ENCODE results near the gene GJB5.
"Not testable (repeated sequence)": the region's sequence is repeated elsewhere in the genome, so short reads cannot be mapped to it uniquely, and the experiment has no call there.

Gene GJB5

GRCh38 chr1:34754964-34755637 is at the start of gene GJB5:
GJB5 (plus strand) TSS chr1:34755047; CDS start chr1:34757331, 2,284 bp downstream.
- no peak for DNase-seq (ENCODE audit: low spot score)

- no peak for DNase-seq (ENCODE audit: low spot score)
Observed at GRCh38 chr1:34705077-34705476, 49.8 kb upstream of the GJB5 start.

- no peak for DNase-seq (ENCODE audit: low spot score)
Observed at GRCh38 chr1:34708106-34708505, 46.7 kb upstream of the GJB5 start.

- DNase-seq (ENCODE audit: low spot score) = no peak
Observed at GRCh38 chr1:34709547-34709946, 45.3 kb upstream of the GJB5 start.

- no peak for DNase-seq (ENCODE audit: low spot score)
Observed at GRCh38 chr1:34710812-34711211, 44.0 kb upstream of the GJB5 start.

GRCh38 chr1:34711485-34711884 is 43.4 kb upstream of the GJB5 start:
- no peak for DNase-seq (ENCODE audit: low spot score)

GRCh38 chr1:34712007-34712688 is 42.7 kb upstream of the GJB5 start:
- no peak for DNase-seq (ENCODE audit: low spot score)

GRCh38 chr1:34713443-34713842 is 41.4 kb upstream of the GJB5 start:
- DNase-seq (ENCODE audit: low spot score) = no peak

GRCh38 chr1:34714386-34714785 is 40.5 kb upstream of the GJB5 start:
- DNase-seq (ENCODE audit: low spot score) = no peak

- no peak for DNase-seq (ENCODE audit: low spot score)
Observed at GRCh38 chr1:34715139-34715538, 39.7 kb upstream of the GJB5 start.

- DNase-seq (ENCODE audit: low spot score) = no peak
Observed at GRCh38 chr1:34721241-34721640, 33.6 kb upstream of the GJB5 start.

- no peak for DNase-seq (ENCODE audit: low spot score)
Observed at GRCh38 chr1:34721646-34722355, 33.0 kb upstream of the GJB5 start.

GRCh38 chr1:34726861-34727260 is 28.0 kb upstream of the GJB5 start:
- no peak for DNase-seq (ENCODE audit: low spot score)

- no peak for DNase-seq (ENCODE audit: low spot score)
Observed at GRCh38 chr1:34730485-34730884, 24.4 kb upstream of the GJB5 start.

- DNase-seq (ENCODE audit: low spot score) = not testable (repeated sequence)
Observed at GRCh38 chr1:34732831-34733230, 22.0 kb upstream of the GJB5 start.

- no peak for DNase-seq (ENCODE audit: low spot score)
Observed at GRCh38 chr1:34736692-34737091, 18.2 kb upstream of the GJB5 start.

GRCh38 chr1:34737236-34737635 is 17.6 kb upstream of the GJB5 start:
- DNase-seq (ENCODE audit: low spot score) = not testable (repeated sequence)

- peak; percentile 14 for DNase-seq (ENCODE audit: low spot score)
Observed at GRCh38 chr1:34739613-34740012, 15.2 kb upstream of the GJB5 start.

- DNase-seq (ENCODE audit: low spot score) = no peak
Observed at GRCh38 chr1:34740161-34740868, 14.5 kb upstream of the GJB5 start.

- peak; percentile 65 for DNase-seq (ENCODE audit: low spot score)
Observed at GRCh38 chr1:34742667-34743270, 12.1 kb upstream of the GJB5 start.

GRCh38 chr1:34743775-34744174 is 11.1 kb upstream of the GJB5 start:
- DNase-seq (ENCODE audit: low spot score) = no peak

GRCh38 chr1:34744851-34745250 is 10.0 kb upstream of the GJB5 start:
- no peak for DNase-seq (ENCODE audit: low spot score)
